NCI-H2196 (cell line): ENCODE results near the gene SNX1.
"Not testable (repeated sequence)": the region's sequence is repeated elsewhere in the genome, so short reads cannot be mapped to it uniquely, and the experiment has no call there.

ENCODE experiments used
- DNase-seq: peaks from one replicate; lab custom pipeline; 2025; ENCODE audit not compliant: unreplicated experiment; lab: John Stamatoyannopoulos, UW

SNX1 gene, protein sequence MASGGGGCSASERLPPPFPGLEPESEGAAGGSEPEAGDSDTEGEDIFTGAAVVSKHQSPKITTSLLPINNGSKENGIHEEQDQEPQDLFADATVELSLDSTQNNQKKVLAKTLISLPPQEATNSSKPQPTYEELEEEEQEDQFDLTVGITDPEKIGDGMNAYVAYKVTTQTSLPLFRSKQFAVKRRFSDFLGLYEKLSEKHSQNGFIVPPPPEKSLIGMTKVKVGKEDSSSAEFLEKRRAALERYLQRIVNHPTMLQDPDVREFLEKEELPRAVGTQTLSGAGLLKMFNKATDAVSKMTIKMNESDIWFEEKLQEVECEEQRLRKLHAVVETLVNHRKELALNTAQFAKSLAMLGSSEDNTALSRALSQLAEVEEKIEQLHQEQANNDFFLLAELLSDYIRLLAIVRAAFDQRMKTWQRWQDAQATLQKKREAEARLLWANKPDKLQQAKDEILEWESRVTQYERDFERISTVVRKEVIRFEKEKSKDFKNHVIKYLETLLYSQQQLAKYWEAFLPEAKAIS

DNA sequence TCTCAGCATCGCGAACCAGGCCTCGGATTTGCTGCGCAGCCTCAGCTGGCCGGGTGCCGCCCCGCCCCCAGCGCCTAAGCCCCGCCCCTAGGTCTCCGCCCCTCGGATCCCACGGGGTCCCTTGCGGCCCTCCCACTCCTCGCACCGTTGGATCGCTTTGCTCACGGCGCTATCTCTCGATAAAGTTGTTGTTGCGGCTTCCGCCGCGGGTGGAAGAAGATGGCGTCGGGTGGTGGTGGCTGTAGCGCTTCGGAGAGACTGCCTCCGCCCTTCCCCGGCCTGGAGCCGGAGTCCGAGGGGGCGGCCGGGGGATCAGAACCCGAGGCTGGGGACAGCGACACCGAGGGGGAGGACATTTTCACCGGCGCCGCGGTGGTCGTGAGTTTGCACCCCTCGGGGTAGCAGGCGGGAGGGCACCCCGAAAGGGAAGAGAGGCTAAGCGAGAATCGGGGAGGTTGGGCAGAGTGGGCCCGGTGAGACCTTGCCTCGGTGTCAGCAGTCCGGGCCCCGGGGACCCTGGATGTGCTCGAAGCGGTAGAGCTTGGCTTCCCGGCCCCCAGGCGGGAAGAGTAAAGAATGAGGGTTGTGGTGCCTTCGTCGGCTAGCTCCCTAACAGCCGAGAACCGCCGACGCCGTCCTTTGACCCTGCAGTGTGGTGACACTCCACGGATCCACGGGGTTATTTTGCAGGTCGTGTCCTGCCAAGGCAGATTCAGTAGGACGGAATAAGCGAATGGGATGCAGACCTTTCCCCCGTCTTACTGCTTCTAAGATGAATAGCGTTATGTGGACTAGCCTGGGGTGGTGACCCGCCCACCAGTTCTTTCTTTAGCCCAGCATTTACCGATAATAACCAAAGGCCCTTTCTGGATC, at the start of gene SNX1:
SNX1 (plus strand) TSS at position 188 of the 873 bp plus-strand sequence; CDS start at position 220, 32 bp downstream.
- DNase-seq = peak; percentile 87

DNA sequence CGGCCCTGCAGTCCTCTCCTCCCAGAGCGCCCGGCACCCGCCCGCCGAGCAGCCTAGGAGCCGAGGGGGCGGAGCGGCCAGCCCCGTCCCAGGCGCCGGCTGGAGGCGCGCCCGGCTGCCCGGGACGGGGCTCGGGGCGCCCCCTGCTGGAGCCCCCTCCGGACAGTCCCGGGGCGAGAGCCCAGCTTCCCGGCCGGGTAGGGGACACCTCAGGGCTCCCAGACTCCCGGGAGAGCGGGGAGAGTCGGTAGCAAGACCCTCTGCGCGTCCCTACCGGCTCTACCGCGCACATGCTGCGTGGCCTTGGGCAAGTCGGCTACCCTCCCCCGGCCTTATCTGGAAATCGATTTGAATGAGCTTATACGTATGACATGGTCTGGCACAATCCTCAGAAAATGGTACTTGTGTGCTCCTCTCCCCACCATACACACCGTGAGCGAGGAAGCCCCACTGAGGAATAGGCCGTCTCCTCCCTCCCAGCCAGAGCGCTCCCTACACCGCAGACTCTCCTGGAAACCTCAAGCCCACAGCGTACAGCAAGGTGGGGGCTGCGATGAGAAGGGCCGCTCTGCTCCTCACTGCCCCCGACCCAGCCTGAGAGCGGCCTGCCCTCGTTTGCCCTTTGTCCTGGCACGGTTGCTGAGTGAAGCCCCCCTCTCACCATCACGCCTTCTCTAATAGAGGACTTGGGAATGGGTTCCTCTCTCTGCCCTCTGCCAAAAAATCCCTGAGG, 49.2 kb upstream of the SNX1 start, which contains the start of gene DAPK2:
DAPK2 (minus strand) TSS at position 65 of the 733 bp plus-strand sequence. CDS start 6,224 bp downstream, outside the sequence.
- DNase-seq = peak; percentile 61

- DNase-seq = no peak
Measured at GRCh38 chr15:64048781-64049460, 46.9 kb upstream of the SNX1 start.

- peak; percentile 86 for DNase-seq
Measured at GRCh38 chr15:64050281-64051092, 45.3 kb upstream of the SNX1 start.

DNA sequence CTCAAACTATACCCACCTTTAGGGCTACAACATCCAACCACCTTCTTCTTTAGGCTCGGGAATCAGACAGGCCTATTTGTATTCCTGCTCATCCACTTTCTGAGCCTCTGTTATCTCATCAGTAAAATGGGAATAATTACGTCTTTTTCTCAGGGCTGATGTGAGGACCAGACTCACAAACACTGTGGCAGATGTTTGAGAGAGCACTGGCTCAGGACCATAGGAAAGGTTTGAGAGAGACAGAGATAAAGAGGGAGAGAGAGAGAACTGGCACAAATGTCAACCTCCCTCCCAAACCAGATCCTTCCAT, 44.7 kb upstream of the SNX1 start:
- DNase-seq = no peak

DNA sequence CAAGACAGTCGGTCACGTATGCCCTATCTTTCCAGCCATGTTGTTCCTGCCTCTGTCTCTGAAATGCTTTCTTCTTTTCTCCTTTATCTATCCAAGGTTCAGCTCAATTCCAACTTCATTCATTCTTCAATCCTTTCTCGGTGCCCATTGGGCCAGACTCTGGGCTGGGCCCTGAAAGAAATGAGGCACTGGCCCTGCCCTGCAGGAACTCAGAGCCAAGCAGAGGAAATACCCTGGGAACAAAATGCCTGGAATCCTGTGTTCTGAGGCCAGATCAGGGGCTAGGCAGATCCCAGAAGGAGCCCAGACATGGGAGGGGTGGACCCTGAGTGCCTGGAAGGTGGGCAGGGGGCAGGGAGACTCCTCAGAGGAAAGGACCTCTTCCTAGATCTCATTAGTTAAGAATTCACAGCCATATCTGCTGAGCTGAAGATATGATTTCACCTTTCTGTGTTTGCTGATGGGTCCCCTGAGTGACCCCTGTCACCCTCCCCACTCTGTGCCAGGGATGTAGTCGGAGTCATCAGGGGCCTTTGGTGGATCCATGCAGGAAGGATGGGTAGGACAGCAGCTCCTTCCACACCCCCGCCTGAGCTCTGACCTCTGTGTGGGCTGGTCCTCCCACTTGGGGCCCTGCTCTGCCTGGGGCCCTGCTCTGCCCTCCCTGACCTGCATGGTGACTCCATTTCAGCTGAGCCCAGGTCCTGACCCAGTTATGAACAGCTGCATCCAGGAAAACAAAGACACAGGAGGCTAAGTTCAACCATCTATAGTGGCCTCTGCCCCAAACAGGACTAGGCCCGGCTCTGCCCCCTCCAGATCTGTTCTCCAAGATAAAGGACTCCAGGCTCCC, 44.1 kb upstream of the SNX1 start:
- no peak for DNase-seq

GRCh38 chr15:64052925-64053491, 42.8 kb upstream of the SNX1 start:
- DNase-seq = no peak

GRCh38 chr15:64053674-64054073, 42.1 kb upstream of the SNX1 start:
- DNase-seq = not testable (repeated sequence)

GRCh38 chr15:64058279-64058678, 37.5 kb upstream of the SNX1 start:
- no peak for DNase-seq

DNA sequence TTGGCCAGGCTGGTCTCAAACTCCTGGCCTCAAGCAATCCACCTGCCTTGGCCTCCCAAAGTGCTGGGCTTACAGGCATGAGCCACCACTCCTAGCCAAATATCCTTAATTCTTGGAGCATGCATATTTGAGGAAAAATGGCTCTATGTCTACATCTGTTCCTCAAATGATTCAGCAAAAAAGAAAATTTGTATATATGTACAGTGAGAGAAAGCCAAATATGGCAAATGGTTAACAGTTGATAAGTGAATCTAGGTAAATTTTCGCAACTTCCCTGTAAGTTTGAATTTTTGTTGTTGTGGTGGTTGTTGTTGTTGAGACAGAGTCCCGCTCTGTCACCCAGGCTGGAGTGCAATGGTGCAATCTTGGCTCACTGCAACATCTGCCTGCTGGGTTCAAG, 36.7 kb upstream of the SNX1 start:
- not testable (repeated sequence) for DNase-seq

DNA sequence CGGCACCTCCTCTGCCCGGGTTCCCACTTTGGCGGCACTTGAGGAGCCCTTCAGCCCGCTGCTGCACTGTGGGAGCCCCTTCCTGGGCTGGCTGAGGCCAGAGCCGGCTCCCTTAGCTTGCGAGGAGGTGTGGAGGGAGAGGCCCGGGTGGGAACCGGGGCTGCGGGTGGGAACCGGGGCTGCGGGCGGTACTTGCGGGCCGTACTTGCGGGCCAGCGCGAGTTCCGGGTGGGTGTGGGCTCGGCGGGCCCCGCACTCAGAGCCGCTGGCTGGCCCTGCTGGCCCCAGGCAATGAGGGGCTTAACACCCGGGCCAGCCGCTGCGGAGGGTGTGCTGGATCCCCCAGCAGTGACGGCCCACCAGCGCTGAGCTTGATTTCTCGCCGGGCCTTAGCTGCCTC, 35.1 kb upstream of the SNX1 start:
- no peak for DNase-seq

GRCh38 chr15:64066451-64066850, 29.3 kb upstream of the SNX1 start:
- DNase-seq = no peak

DNA sequence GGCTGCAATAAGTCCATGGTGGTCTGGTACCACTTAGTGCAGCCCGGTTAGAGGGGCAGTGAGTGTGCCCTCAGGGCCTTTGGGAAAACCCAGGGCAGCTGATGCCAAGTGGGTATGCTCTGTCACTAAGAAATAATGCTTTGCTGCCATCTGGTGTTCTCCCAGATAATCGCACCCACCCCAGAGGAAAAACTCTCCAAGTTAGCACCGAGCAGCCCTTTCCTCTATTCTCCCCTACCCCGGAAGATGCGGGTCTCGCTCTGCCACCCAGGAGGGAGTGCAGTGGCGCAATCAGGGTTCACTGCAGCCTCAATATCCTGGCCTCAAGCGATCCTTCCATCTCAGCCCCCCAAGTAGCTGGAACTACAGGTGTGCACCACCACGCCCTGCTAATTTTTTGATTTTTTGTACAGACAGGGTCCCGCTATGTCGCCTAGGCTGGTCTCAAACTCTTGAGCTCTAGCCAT, 28.2 kb upstream of the SNX1 start:
- DNase-seq = peak; percentile 62

DNA sequence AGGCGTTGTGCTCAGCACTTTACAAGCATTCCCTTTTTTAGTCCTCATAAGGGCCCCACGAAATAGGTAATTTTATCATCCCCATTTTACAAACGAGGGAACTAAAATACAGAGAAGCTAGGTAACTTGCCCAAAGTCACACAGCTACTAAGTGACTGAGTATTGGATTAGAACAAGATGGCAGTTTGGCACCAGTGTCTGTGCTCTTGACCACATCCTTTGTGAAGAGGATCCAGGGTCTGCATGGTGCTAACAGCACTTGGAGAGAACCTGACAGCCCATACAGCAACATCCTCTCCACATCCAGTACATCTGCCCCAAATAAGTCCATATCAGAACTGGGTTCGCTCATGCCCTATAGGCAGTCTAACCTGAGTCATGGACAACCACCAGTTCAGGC, 27.6 kb upstream of the SNX1 start:
- DNase-seq = no peak

GRCh38 chr15:64070106-64070505, 25.7 kb upstream of the SNX1 start:
- no peak for DNase-seq

DNA sequence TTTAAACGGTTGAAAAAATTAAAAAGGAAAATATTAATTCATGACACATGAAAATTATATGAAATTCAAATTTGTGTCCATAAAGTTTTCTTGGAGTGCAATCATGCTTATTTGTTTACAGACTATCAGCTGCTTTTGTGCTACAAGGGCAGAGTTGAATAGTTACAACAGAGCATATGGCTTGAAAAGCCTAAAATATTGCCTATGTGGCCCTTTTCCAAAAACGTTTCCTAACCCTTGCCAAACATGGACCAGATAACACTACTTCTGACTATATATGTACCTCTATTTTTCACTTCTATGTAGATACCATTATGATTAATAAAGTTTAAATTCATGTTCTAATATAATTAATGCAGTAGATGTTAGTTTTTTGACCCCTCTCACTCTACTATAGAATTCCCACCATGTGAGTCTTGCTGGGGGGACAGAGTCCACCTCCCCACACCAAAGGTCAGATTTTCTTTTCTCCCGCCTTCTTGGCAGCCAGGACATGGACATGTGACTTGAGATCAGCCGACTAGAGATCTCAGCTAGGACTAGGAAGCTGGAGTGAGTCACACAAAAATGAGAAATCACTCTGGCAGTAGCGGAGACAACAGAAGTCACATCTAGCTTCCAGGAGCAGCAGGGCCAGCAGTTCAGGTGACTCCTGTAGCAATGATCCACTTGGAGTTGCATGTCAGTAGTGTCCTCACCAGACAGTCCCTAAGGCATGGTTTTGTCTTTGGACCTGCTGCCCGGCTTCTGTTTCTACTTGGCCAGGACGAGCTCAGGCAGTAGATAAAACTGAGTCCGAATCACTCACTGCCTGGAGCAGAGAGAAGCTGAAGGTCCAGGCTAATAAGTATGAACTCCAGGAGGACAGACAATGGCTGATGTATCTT, 24.6 kb upstream of the SNX1 start:
- no peak for DNase-seq
